ENCODE measurements around the gene ZNF239. TPM values are rescaled to one million over a fixed set of nuclear protein-coding genes. Genes with fewer than 3 reads are reported as not detected.

Gene ZNF239
- 1.1 and 2.6 TPM in 2 replicates for total RNA-seq

GRCh38 chr10:43574001-43574892, at the start of gene ZNF239:
TSS of gene ZNF239 (minus strand) at chr10:43574616. CDS start at chr10:43558079, 16,537 bp downstream.

DNA sequence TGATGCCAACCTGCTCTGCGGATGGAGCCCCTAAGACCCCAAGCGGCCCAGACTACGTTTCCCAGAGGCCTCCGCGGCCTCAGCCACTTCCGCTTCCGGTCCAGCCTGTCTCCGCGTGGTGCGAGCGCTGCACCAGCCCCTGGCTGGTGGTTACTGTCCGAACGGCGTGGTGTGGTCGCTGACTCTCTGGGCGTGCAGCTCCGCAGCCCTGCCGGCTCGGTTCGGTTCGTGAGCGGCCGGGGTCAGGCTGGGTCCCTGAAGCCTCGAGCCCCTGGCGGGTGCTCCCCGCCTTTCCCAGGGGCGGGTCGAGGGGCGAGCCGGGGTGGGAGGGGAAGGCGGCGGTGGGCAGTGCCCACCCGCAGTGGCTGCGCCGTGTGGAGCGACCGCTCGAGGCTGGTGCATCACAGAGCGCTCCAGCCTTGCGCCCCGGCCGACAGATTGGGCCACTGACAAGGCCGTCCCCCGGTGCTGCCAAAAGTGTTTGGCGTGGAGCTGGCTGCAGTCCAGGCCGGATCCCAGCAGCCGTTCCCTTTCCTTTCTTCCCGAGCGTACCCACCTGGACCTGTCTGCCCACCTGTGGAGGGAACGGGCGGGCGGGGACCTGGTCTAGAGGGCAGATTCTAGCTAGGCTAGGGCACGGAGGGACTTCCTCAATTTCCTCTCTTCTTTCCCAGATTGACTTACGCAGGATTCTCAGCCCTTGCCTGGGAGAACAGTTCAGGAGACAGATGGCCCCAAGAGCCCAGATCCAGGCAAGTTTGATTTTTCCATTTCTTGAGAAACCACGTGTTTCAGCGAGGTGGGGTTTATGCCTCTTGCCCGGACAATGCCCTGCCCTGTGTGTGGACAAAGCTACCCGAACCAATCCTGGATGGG, 32.1 kb upstream of the ZNF239 start, which contains the start of gene ZNF485:
Gene ZNF485, plus strand, starts transcription at position 116 of the 876 bp plus-strand sequence. Its CDS starts 613 bp downstream, at position 729.

Other genes starting within 250 kb of the ZNF239 start
- gene FXYD4, start 203.0 kb downstream of the ZNF239 start, total RNA-seq = not detected in 2 replicates
- gene HNRNPF, start 165.4 kb downstream of the ZNF239 start, total RNA-seq = 186 and 211 TPM in 2 replicates
- 2.0 and 4.2 TPM in 2 replicates for gene ZNF487, start 137.5 kb downstream of the ZNF239 start, total RNA-seq
- gene ZNF485, start 31.8 kb upstream of the ZNF239 start, total RNA-seq = 1.3 and 1.9 TPM in 2 replicates
- 19.1 and 20.3 TPM in 2 replicates for gene ZNF32, start 74.3 kb upstream of the ZNF239 start, total RNA-seq